A673 (cell line): Measurements from ENCODE around the gene WBP2.

Experiments
- EZH2 ChIP-seq: fragments of 200-600 bp; sonication (generic); IDR thresholded peaks from 2 replicates; pipeline ENCODE4 v1.6.1; 2017; ENCODE audit warnings: borderline replicate concordance, low read depth, mild to moderate bottlenecking, mixed read lengths, antibody characterized with exemption, low read length; ENCODE audit not compliant: poor library complexity, severe bottlenecking
- TF ChIP-seq, protein P1 (sequence below): fragments of 300-800, 200-600 bp; sonication (generic); conservative IDR thresholded peaks from 2 replicates; pipeline ENCODE4 v1.5.1; 2017; ENCODE audit warnings: low read depth, mild to moderate bottlenecking, antibody characterized with exemption, low read length, moderate library complexity, mixed read lengths

DNA sequence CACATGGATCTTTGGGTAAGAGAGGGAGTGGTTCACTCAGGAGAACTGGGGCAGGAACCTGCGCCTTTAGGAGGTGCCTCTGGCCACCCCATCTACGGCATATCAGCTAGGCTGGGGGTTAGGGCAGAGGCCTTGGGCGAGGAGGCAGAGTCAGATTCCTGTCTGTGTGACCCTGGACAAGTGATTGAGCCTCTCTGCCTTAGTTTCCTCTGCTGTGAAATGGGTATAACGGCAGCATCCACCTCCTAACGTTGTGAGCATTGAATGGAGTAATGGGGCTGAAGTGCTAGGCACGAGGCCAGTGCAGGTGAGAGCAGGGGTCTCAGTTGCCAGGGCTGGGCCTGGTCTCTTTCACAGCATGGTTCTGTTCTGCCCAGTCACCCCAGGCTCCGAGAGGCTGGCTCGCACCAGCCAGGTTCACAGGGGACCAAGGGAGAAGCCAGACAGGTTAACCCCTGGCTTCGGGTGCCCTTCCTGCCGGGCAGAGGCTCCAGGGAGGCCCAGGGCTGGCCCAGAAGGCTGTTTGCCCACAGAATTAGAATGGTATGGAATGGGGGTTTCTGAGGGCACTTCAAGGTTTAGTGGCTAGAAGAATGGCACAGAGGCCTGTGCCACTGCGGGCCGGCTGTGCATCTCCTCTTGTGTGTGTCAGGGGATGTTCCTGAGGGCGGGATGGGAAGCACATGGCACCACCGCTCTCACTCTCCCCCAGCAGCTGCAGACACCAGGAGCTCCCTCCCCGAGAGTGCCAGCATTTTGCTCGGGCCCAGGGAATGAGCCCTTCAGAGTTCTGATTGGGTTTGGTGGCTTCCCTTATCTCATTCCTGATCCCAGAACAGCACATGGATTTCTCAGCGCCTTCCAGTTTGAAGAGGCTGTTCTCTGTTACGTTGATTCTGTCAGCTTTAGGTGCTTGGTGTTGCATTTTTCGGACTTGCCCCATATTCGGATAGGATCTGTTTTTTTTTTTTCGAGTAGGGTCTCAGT lies 34.7 kb downstream of the WBP2 start:
- TF ChIP-seq, protein P1, sequence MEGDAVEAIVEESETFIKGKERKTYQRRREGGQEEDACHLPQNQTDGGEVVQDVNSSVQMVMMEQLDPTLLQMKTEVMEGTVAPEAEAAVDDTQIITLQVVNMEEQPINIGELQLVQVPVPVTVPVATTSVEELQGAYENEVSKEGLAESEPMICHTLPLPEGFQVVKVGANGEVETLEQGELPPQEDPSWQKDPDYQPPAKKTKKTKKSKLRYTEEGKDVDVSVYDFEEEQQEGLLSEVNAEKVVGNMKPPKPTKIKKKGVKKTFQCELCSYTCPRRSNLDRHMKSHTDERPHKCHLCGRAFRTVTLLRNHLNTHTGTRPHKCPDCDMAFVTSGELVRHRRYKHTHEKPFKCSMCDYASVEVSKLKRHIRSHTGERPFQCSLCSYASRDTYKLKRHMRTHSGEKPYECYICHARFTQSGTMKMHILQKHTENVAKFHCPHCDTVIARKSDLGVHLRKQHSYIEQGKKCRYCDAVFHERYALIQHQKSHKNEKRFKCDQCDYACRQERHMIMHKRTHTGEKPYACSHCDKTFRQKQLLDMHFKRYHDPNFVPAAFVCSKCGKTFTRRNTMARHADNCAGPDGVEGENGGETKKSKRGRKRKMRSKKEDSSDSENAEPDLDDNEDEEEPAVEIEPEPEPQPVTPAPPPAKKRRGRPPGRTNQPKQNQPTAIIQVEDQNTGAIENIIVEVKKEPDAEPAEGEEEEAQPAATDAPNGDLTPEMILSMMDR: no peak
- no peak for TF ChIP-seq EZH2
